GM19025 (cell line): ENCODE data around the gene TMEM107.

ENCODE experiments used
- ATAC-seq: cut with Tn5 transposase; IDR thresholded peaks from one replicate; pipeline ENCODE4 v1.9.1; 2021; ENCODE audit warnings: mild to moderate bottlenecking, low read depth, moderate library complexity; ENCODE audit not compliant: unreplicated experiment

TMEM107 gene

DNA sequence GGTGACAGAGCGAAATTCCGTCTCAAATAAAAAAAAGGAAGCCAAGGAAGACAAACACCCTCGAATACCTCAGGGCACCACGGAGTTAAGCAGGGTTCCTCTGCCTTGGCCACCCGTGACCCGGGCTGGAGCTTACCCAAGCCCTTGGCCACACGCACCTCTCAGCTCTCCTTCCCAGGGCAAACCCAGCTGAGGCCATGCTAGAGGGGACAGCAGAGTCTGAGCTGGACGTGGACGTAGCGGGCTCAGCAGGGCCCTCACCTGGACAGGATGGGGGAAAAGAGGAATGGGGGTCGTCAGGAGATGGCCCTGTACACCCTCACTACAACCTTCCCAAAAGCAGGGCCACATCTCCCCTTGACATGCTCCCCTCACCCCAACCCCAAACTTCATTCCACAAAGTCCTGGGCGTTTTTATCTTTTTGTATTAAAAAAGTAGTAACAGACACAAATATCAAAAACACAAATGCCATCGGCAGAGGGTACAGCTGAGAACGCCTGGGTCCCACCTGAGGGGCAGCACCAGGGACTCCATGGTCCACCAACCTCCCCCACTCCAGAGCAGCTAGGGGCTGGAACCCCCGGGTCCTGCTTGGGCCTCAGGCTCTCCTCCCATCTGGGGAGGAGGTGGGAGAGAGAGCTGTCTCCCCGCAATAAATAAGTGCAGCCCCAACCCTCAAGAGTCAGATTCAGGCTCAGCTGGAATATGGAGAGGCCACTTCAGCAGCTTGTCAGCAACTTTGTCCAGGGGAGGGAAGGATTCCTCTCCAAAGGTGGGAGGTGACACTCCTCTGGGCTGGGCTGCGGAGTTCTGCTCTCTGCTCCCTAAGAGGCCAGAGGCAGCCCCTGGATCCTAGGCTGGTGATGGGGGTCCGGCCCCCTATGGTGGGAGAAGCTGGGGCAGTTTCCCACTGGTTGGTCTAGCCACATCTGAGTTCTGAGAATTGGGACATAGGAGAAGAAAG, 35.8 kb downstream of the TMEM107 start:
- ATAC-seq = no peak

DNA sequence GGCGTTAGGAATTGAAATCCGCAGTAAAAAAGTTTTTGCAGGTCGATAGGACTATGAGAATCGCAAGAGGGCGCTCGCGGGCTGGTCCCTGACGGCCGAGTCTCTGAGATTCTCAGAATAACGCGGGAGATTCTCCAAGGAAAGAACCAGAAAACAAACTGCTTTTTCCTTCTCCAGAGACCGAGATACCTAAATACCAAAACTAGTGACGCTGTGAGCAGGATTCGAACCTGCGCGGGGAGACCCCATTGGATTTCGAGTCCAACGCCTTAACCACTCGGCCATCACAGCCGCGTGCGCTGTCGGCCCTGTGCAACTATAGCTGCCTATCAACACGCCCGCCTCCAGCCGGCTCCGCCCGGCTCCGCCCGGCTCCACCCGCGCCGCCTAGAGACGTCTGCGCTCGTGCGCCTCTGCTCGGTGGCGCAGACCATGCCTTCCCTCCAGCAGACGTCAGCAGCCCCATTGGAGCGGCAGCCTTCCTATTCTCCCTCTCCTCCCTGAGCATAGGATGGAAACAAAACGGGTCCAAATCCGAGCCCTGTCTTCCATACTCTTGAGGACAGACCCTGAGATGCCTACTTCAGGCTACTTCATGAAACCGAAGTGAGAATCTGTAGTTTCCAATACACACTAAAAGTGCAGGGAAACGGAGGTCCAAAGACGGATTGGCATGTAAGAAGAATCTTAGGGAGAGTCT, 37.4 kb downstream of the TMEM107 start:
- ATAC-seq = peak; percentile 77

DNA sequence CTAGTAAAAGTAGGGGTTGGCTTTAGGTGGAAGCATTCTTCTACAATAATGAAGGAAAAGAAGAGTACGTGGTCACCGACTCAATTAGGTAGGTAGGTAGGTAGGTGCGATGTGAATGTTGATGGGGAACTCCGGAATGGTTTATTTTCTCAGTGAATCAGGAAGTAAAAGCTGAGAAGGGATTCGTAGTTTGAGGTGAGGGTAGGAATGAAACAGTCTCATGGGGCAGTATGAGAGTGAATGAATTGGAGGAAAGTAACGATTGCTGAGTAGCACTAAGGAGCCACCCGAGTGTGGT, 37.9 kb downstream of the TMEM107 start:
- no peak for ATAC-seq

DNA sequence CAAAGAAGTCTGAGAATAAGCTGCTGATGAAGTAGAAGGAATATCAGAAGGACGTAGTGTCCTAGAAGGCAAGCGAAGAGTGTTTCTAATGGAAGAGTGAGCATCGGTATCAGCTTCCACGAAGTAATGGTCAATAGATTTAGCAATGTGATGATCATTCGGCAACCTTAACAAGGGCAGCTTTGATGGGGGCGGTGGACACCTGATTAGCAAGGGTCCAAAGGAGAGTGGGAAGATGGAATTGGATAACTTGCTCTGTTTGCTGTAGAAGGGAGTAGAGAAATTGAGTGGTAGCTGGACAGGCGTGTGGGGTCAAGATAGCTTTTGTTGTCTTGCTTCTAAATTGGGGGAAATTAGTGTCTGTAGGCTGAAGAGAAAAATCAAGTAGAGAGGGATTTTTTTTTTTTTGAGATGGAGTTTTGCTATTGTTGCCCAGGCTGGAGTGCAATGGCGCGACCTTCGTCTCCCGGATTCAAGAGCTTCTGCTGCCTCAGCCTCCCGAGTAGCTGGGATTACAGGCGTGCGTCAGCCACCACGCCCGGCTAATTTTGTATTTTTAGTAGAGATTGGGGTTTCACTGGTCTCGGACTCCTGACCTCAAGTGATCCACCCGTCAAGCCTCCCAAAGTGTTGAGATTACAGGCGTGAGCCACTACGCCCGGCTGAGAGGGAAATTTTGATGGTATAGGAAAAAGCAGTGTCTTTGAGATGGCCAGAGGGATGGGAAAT, 38.4 kb downstream of the TMEM107 start:
- ATAC-seq = no peak

DNA sequence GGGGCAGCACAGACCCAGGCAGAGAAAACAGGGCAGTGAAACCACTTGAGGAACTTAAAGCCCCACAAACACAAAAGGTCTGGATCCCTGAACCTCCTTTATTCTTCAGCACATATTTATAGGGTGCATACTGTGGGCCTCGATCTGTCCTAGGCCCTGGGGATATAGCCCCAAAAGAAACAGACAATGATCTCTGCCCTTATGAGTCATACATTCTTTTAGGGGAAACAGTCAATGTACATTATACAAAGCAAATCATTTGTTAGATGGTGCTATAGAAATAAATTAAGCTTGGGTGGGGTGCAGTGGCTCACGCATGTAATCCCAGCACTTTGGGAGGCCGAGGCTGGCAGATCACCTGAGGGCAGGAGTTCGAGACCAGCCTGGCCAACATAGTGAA, 42.2 kb downstream of the TMEM107 start:
- no peak for ATAC-seq

DNA sequence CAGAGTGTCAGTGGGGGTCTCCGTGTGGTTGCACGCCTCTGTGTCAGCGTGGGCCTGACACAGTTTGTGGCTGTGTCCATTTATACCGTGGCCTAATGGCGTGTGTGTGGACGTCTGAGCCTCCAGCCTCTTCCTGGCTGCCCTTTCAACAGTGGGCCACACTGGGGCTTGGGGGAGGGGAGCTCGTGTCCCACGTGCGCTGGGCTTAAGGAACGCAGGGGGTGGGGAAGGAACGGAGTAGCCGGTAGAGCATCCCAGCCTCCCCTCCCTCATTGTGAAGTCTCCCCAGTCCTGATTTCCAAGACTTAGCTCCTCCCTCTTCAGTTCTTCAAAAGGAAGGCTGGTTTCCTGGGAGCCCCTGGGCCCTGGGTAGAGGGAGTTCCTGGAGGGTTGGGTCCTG, 42.8 kb downstream of the TMEM107 start:
- ATAC-seq = no peak

DNA sequence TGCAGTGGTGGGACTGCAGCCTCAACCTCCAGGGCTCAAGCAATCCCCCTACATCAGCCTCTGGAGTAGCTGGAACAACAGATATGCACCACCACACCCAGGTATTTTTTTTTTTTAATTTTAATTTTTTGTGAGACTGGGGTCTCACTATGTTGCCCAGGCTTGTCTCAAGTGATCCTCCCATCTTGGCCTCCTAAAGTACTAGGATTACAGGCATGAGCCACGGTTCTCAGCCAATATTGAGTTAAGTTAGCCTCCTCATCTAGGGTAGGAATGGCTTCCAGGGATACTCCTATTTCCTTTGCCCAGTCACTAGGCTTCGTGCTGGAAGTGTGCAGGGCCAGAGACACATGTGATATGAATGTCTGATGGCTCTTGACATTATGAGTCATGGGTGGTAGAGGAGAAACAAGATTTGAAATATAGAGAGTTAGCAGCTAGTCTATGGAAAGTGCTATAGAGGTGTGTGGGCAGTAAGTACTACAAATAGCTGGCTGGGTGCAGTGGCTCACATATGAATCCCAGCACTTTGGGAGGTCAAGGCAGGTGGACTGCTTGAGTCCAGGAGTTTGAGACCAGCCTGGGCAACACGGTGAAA, 44.2 kb downstream of the TMEM107 start:
- ATAC-seq = no peak

DNA sequence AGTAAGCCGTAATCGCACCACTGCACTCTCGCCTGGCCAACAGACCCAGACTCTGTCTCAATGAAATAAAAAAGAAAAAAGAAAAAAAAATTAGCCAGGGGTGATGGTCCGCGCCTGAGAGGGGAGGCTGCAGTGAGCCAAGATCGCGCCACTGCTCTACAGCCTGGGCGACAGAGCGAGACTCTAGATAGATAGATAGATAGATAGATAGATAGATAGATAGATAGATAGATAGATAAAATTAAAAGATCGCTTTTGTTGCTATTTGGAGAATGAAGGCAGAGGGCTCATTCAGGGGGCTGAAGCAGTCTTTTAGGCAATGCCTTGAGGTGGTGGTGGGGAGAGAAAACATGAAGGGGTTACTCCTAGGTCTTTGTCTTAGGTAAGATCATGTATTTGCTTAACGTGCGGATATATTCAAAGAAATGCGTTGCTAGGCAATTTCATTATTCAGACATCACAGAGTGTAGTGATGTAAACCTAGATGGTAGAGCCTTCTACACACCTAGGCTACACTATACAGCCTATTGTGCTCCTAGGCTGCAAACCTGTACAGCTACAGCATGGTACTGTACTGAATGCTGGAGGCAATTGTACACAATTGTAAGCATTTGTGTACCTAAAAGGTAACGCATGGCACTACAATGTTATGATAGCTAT, 47.9 kb downstream of the TMEM107 start:
- ATAC-seq = no peak

DNA sequence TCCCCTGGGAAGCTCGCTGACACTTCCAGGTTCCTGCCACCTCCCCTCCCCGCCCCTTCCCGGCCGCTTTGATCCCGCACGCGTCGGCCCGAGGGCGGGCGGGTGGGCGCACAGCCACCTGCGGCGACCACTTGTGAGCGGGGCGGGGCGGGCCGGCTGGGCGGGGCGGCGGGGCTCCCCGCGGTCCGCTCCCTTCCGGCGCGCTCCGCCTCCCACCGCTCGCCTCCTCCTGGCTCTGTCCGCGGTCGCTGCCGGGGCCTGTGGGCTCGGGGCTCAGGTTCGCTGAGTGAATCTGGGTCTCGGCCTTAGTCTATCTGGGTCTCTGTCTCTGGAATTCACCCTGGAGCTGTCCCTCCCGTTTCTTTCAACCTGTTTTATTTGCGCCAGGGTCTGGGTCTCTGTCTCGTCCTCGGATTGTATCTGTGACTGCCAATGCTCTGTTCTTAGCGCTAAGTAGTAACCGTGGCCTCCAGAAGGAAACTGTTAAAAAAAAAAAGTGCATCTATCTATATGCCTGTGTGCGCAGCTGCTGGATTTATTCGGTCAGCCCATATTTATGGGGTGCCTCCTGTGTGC, 49.6 kb downstream of the TMEM107 start:
- no peak for ATAC-seq

DNA sequence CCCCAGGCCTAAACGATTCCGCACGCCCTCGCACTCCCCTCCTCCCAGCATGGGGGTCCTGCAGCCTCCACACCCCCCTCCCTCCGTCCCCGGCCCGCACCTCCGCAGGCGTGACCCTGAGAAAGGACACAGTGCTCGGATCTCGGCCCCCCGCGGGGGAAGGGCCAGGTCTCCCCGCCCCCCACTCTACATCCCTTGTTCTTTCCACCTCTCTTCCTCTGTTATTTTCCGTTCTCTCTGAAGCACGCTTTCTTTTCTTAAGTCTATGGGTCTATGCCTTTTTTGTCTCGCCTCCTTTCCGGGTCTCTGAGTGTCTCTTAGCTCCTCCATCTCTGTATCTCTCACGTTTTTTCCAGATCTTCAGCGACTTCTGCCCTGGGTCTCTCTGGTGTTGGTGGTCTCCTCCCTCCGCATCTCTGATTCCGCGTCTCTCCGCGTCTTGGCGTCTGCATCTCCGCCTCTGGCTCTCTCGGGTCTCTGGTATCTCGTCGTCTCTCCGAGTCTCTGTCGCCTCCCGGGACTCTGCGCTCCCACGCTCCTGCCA, 50.2 kb downstream of the TMEM107 start:
- ATAC-seq = no peak

DNA sequence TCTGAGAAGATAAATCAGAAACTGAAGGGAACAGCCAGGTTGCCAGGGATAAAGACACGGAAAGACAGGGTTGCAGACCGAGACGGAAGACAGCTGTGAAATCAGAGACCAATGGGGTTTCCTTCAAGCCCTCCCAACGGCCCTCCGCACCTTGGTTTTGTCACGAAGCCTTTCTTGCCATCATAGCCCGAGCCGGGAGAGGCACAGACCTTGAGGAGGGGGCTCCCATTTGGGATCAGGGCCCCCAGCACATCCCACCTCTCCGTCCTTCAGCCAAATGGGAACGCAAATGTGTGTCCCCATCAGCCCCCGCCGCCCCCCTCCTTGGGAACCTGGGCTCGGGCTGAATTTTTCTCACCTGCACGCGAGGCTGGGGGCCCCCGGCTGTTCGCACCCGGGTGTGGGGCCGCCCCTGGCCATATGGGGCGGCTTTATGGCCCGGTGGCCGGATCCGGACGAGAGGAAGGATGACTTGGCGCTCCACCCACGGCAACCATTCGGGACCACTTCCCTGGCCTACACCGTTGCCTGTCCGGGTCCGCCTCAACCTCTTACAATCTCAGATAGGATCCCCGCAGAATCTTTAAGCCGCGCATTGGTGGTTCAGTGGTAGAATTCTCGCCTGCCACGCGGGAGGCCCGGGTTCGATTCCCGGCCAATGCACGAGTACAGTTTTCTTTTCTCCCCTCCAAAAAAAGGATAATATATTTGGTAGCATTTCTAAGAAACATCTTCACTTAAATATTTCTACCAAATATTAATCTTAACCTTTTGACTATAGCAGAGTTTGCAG, 50.8 kb downstream of the TMEM107 start:
- no peak for ATAC-seq

DNA sequence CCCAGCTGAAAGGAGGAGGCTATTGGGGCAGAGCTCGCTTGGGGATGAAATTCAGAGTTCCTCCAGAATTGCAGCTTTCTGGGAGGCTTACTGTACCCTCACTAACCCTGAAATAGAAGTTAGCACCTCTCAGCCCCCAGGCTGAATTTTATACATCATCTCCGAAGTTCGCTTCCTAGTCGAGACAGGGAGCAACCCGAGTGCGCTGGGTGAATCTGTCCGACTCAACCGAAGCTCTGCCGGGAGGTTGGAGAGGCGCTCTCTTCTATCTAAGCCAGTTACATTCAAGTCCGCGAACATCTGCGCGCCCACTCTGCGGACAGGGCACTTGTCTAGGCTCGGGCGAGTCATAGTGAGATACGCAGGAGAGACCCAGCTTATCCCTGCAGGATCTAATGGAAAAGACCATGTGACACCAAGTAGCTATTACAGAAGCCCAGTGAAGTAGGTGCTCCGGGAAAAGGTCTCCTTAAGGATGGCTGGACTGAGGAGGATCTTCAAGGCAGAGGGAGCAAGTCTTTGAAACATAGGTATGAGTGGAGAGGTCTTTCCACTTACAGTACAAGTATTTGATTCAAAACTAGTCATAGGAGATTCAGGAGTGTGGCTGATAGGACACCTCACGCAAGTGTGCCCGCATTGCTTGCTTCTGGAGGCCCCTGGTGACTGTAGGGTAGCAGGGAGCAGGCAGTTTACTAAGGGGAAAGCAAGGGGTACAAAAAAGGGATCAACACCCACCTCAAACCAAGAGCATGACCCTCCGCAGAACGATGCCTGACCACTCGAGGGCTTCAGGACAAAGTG, 51.6 kb downstream of the TMEM107 start:
- no peak for ATAC-seq

DNA sequence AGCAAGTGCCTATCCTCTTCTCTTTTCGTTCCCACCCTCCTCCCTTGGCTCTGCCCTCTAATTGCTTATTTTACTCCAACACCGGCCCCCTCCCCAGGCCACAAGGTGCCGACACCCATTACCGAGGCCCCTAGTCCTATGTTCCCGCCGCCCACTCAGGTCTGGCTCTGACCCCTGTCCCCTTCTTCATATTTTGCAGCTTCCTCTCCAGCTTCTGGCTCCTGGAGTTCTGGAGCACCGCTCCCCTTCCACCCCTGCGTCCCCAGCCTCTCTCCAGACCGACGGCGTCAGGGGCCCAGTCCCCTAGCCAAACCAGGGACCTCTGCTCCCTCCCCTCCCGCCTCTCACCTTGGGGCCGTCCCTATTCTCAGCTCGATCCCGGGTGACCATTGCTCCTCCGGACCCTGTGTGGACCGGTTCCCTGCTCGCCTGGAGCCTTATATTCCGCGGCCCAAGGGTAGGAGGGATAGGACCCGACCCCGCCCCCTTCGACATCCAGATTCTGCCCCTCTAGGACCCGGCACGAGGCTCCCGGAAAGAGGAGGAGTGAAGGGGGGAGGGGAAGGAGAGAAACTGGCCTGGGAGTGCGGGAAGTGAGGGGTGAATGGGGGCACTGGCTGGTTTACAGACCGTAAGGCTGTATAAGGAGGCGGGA, 52.4 kb downstream of the TMEM107 start, which contains the start of gene HES7:
HES7 (minus strand) TSS at position 412 of the 655 bp plus-strand sequence; CDS start at position 390, 22 bp downstream.
- no peak for ATAC-seq

DNA sequence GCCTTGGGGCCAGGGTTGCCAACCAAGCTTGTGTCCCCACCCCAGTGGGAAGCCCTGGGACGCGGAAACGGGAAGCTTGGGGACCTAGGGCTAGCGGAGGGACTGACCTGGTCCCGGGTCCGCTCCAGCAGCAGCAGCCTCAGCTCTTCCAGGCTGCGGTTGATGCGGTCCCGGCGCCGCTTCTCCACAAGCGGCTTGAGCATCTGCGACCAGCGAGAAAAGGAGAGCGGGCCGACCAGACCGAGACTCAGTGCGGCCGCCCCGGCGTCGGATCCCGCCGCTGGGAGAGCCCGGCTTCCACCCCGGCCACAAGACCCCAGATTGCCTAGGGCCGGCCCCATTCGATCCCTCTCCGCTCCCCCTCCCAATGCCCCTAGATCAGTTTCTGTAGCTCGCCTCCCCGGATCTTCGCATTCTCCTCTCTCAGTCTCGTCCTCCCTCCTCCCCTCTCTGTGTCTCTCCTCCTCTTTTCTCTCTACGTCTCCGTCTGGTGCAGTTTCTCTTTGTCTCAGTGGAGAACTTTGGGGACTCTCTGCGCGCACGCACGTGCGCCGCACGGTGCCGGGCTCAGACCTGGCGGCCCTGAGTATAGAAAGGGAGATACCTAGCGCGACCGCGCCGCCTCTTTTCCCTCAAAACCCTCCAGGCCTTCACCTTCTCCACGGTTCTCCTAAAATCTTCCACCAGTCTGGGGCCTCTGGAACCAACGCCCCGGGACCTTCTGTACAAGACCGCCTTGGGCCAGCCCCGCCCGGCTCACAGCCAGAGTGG, 53.1 kb downstream of the TMEM107 start:
- no peak for ATAC-seq
